ENCODE measurements around the gene CFAP300. TPM values are rescaled to one million over a fixed set of nuclear protein-coding genes. Genes with fewer than 3 reads are reported as not detected.

Gene CFAP300
- polyA plus RNA-seq (2012; ENCODE audit: low read depth, missing spikeins) = not detected

DNA sequence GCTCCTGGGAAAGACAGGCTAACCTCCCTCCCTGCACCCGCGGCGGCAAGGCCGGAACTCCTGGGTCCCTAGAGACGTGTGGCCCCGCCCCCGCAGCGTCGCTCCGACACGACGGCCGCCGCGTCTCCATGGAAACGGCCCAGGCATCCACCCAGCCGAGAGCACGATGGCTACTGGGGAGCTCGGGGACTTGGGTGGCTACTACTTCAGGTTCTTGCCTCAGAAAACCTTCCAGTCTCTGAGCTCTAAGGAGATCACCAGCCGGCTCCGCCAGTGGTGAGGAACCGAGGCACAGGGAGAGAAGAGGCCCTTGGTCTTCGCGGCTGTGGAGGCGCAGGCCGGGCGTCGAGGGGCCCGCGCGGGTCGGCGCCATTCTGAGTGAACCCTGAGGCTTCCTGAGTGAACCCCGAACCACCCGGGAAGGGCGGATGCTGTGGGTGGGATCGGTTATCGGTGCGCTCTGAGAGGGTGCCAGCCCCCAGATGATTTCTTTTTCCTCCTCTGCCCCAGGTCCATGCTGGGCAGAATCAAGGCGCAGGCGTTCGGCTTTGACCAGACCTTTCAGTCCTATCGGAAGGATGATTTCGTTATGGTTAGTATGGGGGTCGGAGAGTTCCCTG is at the start of gene CFAP300:
Gene CFAP300 (plus strand): TSS at position 133 of the 620 bp plus-strand sequence. CDS start 34 bp downstream, at position 167.
- no peak for FAIRE-seq
- peak; percentile 24 for DNase-seq (ENCODE audit: insufficient read length, low spot score)
- TF ChIP-seq SPI1 (IDR thresholded peaks at IDR 0.05; ENCODE audit: low read depth, low read length) = no peak
- TF ChIP-seq POU2F2 (IDR thresholded peaks at IDR 0.05; ENCODE audit: low read depth, low read length) = no peak
- TF ChIP-seq TAF1 (IDR thresholded peaks at IDR 0.05; ENCODE audit: low read depth, low read length) = no peak
- TF ChIP-seq POLR2AphosphoS5 (IDR thresholded peaks at IDR 0.05; ENCODE audit: low read depth, low read length) = no peak
- no peak for TF ChIP-seq POLR2A (IDR thresholded peaks at IDR 0.05; ENCODE audit: low read depth, low read length)
- no peak for TF ChIP-seq PAX5 (IDR thresholded peaks at IDR 0.05; ENCODE audit: insufficient read depth, low read length, severe bottlenecking)

DNA sequence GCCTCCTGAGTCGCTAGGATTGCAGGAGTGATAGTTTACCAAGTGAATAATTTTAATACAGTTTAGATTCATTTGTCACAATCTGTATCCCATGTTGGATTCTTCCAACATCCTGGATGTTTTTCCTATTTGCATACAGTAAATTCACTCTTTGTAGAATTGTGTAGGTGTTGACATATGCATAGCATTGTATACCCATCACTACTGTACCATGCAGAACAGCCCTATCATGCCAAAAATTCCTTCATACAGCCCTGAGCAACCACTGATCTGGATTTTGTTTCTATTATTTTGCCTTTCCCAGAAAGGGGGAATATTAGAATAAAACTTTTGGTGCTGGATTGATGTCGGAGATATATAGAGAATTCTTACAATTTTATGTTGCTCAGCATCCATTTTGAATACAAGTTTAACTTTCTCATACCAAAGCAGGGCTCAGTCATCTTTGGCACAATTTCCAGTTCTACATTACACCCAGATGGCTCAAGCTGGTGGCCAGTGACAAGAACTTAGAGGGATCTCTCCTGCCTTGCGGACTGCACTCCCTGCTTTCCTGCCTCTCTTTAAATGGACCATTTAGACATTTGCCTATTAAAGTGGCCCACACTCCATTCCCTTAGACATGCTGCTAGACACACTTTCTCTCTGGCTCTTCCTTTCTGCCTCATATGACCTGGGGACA is 45.4 kb upstream of the CFAP300 start:
- FAIRE-seq (no peak), DNase-seq (ENCODE audit: insufficient read length, low spot score) (no peak)
- no peak for TF ChIP-seq POLR2AphosphoS5 (IDR thresholded peaks at IDR 0.05; ENCODE audit: low read depth, low read length)
- no peak for TF ChIP-seq POU2F2 (IDR thresholded peaks at IDR 0.05; ENCODE audit: low read depth, low read length)
- no peak for TF ChIP-seq POLR2A (IDR thresholded peaks at IDR 0.05; ENCODE audit: low read depth, low read length)
- TF ChIP-seq TAF1 (IDR thresholded peaks at IDR 0.05; ENCODE audit: low read depth, low read length) = no peak
- TF ChIP-seq PAX5 (IDR thresholded peaks at IDR 0.05; ENCODE audit: insufficient read depth, low read length, severe bottlenecking) = no peak

DNA sequence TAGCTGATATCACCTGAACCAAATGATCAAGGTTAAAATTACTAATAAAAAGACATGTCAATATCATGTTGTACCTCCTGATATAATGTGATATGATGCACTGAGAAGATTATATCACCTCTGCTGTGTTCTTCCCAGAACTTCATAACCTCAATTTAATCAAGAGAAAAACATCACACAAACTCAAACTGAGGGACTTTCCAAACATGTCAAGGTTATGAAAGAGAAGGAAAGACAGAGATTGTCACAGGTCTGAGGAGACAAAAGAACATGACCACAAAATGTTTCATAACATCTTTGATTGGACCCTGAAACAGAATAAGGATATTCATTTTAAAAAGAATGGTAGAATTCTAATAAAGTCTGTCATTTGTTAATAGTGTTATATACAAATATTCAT is 43.0 kb upstream of the CFAP300 start:
- no peak for TF ChIP-seq POU2F2 (IDR thresholded peaks at IDR 0.05; ENCODE audit: low read depth, low read length)
- TF ChIP-seq TAF1 (IDR thresholded peaks at IDR 0.05; ENCODE audit: low read depth, low read length) = no peak
- no peak for TF ChIP-seq POLR2A (IDR thresholded peaks at IDR 0.05; ENCODE audit: low read depth, low read length)
- TF ChIP-seq PAX5 (IDR thresholded peaks at IDR 0.05; ENCODE audit: insufficient read depth, low read length, severe bottlenecking) = no peak
- TF ChIP-seq SPI1 (IDR thresholded peaks at IDR 0.05; ENCODE audit: low read depth, low read length) = no peak
- TF ChIP-seq POLR2AphosphoS5 (IDR thresholded peaks at IDR 0.05; ENCODE audit: low read depth, low read length) = no peak
- no peak for DNase-seq (ENCODE audit: insufficient read length, low spot score)
- no peak for FAIRE-seq

DNA sequence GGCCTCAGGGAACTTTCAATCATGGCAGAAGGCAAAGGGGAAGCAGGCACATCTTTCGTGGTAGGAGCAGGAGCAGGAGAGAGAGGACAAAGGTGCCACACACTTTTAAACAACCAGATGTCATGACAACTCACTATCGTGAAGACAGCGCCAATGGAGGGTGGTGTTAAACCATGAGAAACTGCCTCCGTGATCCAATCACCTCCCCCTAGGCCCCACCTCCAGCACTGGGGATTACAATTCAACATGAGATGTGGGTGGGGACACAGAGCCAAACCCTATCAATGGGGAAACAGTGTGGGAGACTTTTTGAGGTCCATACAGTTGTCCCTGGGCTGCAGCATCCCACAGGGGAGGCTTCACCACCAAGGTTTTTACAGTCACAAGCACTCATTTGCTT is 41.9 kb upstream of the CFAP300 start:
- DNase-seq (ENCODE audit: insufficient read length, low spot score) (no peak), FAIRE-seq (no peak)
- TF ChIP-seq TAF1 (IDR thresholded peaks at IDR 0.05; ENCODE audit: low read depth, low read length) (no peak), POLR2AphosphoS5 (IDR thresholded peaks at IDR 0.05; ENCODE audit: low read depth, low read length) (no peak), PAX5 (IDR thresholded peaks at IDR 0.05; ENCODE audit: insufficient read depth, low read length, severe bottlenecking) (no peak), POLR2A (IDR thresholded peaks at IDR 0.05; ENCODE audit: low read depth, low read length) (no peak), POU2F2 (IDR thresholded peaks at IDR 0.05; ENCODE audit: low read depth, low read length) (no peak), SPI1 (IDR thresholded peaks at IDR 0.05; ENCODE audit: low read depth, low read length) (no peak)

DNA sequence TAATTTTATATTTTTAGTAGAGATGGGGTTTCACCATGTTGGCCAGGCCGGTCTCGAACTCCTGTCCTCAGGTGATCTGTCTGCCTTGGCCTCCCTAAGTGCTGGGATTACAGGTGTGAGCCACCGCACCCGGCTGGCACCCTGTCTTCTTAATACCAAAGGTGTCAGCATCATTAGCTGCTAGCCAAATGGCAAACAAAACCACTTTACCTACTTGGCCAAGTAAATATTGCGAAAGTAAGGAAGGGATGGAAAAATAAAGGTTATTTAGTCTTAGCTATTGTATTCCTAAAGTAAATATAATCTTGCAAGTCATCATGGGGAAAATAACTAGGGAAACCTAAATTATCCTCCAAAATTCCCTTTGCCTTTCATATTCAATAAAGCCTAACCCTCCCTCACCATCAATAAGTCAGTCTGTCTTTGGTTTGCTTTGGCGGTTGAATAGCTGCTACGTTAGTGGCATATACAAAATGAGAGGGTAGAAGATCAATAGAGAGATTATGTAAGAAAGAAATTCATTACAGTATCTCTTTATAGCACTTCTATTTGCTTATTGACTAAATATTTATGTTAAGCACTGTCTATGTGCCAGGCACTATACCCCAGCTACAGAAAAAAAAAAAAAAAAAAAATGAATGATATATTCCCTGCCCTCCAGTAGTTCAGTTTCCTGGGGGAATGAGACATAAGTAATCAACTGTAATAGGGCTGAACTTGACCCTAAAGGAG is 40.2 kb upstream of the CFAP300 start:
- FAIRE-seq (no peak), DNase-seq (ENCODE audit: insufficient read length, low spot score) (no peak)
- TF ChIP-seq POU2F2 (IDR thresholded peaks at IDR 0.05; ENCODE audit: low read depth, low read length) (no peak), PAX5 (IDR thresholded peaks at IDR 0.05; ENCODE audit: insufficient read depth, low read length, severe bottlenecking) (no peak), POLR2A (IDR thresholded peaks at IDR 0.05; ENCODE audit: low read depth, low read length) (no peak), POLR2AphosphoS5 (IDR thresholded peaks at IDR 0.05; ENCODE audit: low read depth, low read length) (no peak), TAF1 (IDR thresholded peaks at IDR 0.05; ENCODE audit: low read depth, low read length) (no peak), SPI1 (IDR thresholded peaks at IDR 0.05; ENCODE audit: low read depth, low read length) (no peak)

DNA sequence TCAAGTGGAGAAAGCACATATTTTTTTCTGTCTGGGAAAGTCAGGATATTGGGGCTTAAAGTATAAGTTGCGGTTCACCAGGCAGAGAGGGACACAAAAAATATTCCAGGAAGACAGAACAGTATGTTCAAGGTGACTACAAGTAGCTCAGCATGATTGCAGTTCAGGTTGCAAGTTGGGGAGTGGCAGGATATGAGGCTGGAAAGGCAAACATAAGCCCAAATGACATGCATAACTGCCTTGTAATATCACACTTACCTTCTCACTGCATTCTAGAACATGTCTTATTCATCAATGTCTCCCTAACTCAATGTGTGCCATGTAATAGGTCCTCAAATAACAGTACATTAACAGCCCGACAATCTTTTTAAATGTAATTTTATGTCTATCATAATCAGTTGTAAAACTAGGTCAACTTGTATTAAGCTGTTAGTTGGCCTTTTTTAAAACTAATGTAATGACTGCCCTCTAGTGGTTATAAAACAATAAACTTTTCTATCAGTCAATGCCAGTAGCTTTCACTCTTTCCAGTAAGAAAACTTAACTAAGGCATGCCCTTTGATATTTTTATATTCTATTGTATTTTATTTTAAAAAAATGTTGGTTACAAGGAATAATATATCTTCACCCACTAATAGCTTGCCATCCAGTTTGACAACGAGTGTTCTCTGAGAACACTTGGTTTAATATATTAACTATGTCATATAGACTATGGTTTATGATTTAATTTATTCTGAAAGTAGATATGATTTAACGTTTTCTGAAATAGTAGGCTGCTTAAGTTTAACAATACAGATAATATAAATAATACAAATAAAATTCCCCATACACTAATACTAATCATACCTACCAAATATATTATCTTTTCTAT is 39.4 kb upstream of the CFAP300 start:
- FAIRE-seq (peak; percentile 64), DNase-seq (ENCODE audit: insufficient read length, low spot score) (no peak)
- TF ChIP-seq POLR2AphosphoS5 (IDR thresholded peaks at IDR 0.05; ENCODE audit: low read depth, low read length) (no peak), PAX5 (IDR thresholded peaks at IDR 0.05; ENCODE audit: insufficient read depth, low read length, severe bottlenecking) (no peak), TAF1 (IDR thresholded peaks at IDR 0.05; ENCODE audit: low read depth, low read length) (no peak), SPI1 (IDR thresholded peaks at IDR 0.05; ENCODE audit: low read depth, low read length) (no peak), POU2F2 (IDR thresholded peaks at IDR 0.05; ENCODE audit: low read depth, low read length) (no peak), POLR2A (IDR thresholded peaks at IDR 0.05; ENCODE audit: low read depth, low read length) (no peak)

DNA sequence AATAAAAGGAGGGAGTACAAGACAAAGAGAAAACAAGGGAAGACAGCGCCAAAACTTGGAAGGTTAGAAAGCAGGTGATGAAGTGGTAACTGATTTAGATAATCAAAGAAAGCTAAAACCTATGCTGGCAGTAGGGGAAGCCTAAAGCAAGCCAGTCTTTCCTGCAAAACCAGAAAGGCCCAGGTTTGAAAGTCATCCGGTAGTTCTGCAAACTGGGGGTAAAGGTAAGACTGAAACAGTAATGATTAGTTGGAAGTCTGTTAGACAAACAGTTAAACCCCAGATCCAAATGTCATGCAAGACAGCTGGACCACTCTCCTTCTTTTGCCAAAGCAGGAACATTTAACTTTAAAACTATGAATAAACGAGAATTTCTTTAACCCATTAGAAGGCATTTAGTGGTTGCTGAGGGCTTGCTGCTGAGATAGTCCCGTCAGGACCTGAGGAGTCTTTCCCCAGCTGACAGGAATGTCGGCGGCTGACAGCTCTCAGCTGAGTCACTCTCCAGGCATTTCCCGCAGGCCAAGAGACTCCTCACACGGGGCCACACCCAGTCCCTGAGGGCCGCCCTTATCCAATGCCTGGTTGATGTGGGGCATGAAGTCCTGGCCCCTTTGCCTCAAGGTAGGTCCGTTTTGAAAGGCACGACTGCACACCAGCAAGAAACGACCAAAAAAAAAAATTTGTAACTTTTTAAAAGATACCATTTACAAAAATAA is 36.3 kb upstream of the CFAP300 start:
- DNase-seq (ENCODE audit: insufficient read length, low spot score) (no peak), FAIRE-seq (no peak)
- TF ChIP-seq POLR2A (IDR thresholded peaks at IDR 0.05; ENCODE audit: low read depth, low read length) = no peak
- TF ChIP-seq TAF1 (IDR thresholded peaks at IDR 0.05; ENCODE audit: low read depth, low read length) = no peak
- no peak for TF ChIP-seq SPI1 (IDR thresholded peaks at IDR 0.05; ENCODE audit: low read depth, low read length)
- no peak for TF ChIP-seq POLR2AphosphoS5 (IDR thresholded peaks at IDR 0.05; ENCODE audit: low read depth, low read length)

DNA sequence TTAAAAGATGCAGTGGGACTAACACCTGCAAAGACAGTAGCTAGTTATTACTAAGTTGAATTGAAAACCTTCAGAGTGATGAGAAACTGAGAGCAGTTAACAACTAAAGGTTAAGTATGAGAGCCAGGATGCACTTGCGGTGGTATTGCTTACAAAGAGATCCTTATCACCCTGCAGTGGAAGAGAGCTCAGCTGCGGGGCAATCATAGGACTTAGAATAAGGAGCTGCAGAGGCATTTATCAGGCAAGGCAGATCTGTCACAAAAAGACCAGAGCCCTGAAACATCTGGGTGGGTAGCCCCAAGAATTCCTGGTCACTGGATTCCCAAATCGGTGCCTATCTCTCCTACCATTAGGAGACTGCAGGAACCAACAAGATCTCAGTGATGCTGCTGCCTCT is 34.3 kb upstream of the CFAP300 start:
- no peak for TF ChIP-seq TAF1 (IDR thresholded peaks at IDR 0.05; ENCODE audit: low read depth, low read length)
- no peak for TF ChIP-seq POLR2A (IDR thresholded peaks at IDR 0.05; ENCODE audit: low read depth, low read length)
- no peak for TF ChIP-seq SPI1 (IDR thresholded peaks at IDR 0.05; ENCODE audit: low read depth, low read length)
- TF ChIP-seq PAX5 (IDR thresholded peaks at IDR 0.05; ENCODE audit: insufficient read depth, low read length, severe bottlenecking) = no peak
- TF ChIP-seq POU2F2 (IDR thresholded peaks at IDR 0.05; ENCODE audit: low read depth, low read length) = no peak
- no peak for TF ChIP-seq POLR2AphosphoS5 (IDR thresholded peaks at IDR 0.05; ENCODE audit: low read depth, low read length)
- FAIRE-seq = no peak

More for the DNA sequence above, 34.3 kb upstream of the CFAP300 start:
- no peak for DNase-seq (ENCODE audit: insufficient read length, low spot score)
